Measurements from ENCODE around the gene PIP5KL1. TPM values are rescaled to one million over a fixed set of nuclear protein-coding genes. Genes with fewer than 3 reads are reported as not detected.
A peak's percentile ranks its signal among the peaks of the same experiment; 100 is the strongest.

Gene PIP5KL1
- total and polyA plus RNA-seq, 9 donors, result 0.10 to 4.0 (median 1.9) TPM

- Histone ChIP-seq H3K27ac (no peak overlapping the region), H3K4me1 (ENCODE audit: insufficient read depth) (peaks cover 6% of the 10 kb centered on the region), H3K36me3 (no peaks in the 10 kb centered on the region), H3K27me3 (no peaks in the 10 kb centered on the region), H3K9me3 (no peaks in the 10 kb centered on the region), H3K4me3 (no peak overlapping the region)
- intact Hi-C loops (cut with DNase I), result loop anchor here in 2 of 4 donors (10.0 kb wide), 1 partner anchor 423 kb away; no protein-coding TSS in a partner anchor
- 26 to 30% (median 27%) methylated on average over 24 of the region's 24 CpGs for WGBS, 3 donors
- DNase-seq, result no peak
- TF ChIP-seq POLR2A (IDR thresholded peaks at IDR 0.05), result no peak
- TF ChIP-seq CTCF (IDR thresholded peaks at IDR 0.05), result no peak
- no peak for TF ChIP-seq EP300 (IDR thresholded peaks at IDR 0.05)
Observed at GRCh38 chr9:127927988-127928675, 2.4 kb downstream of the PIP5KL1 start.

GRCh38 chr9:127927201-127927987 lies 3.2 kb downstream of the PIP5KL1 start:
- Histone ChIP-seq H3K4me1 (ENCODE audit: insufficient read depth) (peaks cover 6% of the 10 kb centered on the region), H3K4me3 (no peak overlapping the region), H3K36me3 (no peaks in the 10 kb centered on the region), H3K9me3 (no peaks in the 10 kb centered on the region), H3K27me3 (no peaks in the 10 kb centered on the region), H3K27ac (no peak overlapping the region)
- WGBS, 3 donors, result 4 to 7% (median 5%) methylated on average over 45 to 56 of the region's 56 CpGs
- intact Hi-C loops (cut with DNase I), result loop anchor here in 2 of 4 donors (10.0 kb wide), 1 partner anchor 423 kb away; no protein-coding TSS in a partner anchor
- DNase-seq, result peak in 2 of 5 donors; percentile 32 to 64
- TF ChIP-seq CTCF (IDR thresholded peaks at IDR 0.05) (no peak), EP300 (IDR thresholded peaks at IDR 0.05) (no peak), POLR2A (IDR thresholded peaks at IDR 0.05) (no peak)

GRCh38 chr9:127926906-127927200 lies 3.7 kb downstream of the PIP5KL1 start:
- intact Hi-C loops (cut with DNase I), result loop anchor here in 2 of 4 donors (10.0 kb wide), 1 partner anchor 422 kb away; no protein-coding TSS in a partner anchor
- Histone ChIP-seq H3K36me3 (no peaks in the 10 kb centered on the region), H3K4me1 (ENCODE audit: insufficient read depth) (peaks cover 6% of the 10 kb centered on the region), H3K27me3 (no peaks in the 10 kb centered on the region), H3K27ac (no peak overlapping the region), H3K4me3 (no peak overlapping the region), H3K9me3 (no peaks in the 10 kb centered on the region)
- no peak for TF ChIP-seq POLR2A (IDR thresholded peaks at IDR 0.05)
- TF ChIP-seq CTCF (IDR thresholded peaks at IDR 0.05), result no peak
- no peak for TF ChIP-seq EP300 (IDR thresholded peaks at IDR 0.05)
- WGBS, 3 donors, result 12 to 22% (median 17%) methylated on average over 19 of the region's 19 CpGs
- no peak for DNase-seq

- Histone ChIP-seq H3K4me3 (no peak overlapping the region), H3K4me1 (ENCODE audit: insufficient read depth) (peaks cover 5% of the 10 kb centered on the region), H3K27ac (no peak overlapping the region), H3K27me3 (no peaks in the 10 kb centered on the region), H3K36me3 (no peaks in the 10 kb centered on the region), H3K9me3 (no peaks in the 10 kb centered on the region)
- 75 to 79% (median 75%) methylated on average over 13 to 14 of the region's 14 CpGs for WGBS, 3 donors
- intact Hi-C loops (cut with DNase I), result loop anchor here in 2 of 4 donors (10.0 kb wide), 1 partner anchor 421 kb away; no protein-coding TSS in a partner anchor
- TF ChIP-seq CTCF (IDR thresholded peaks at IDR 0.05) (no peak), EP300 (IDR thresholded peaks at IDR 0.05) (no peak), POLR2A (IDR thresholded peaks at IDR 0.05) (no peak)
- DNase-seq, result no peak
Observed at GRCh38 chr9:127925959-127926905, 4.3 kb downstream of the PIP5KL1 start.

All from ovary (tissue), 9 donors.